ENCODE results near the gene MFAP5.

Gene MFAP5

DNA sequence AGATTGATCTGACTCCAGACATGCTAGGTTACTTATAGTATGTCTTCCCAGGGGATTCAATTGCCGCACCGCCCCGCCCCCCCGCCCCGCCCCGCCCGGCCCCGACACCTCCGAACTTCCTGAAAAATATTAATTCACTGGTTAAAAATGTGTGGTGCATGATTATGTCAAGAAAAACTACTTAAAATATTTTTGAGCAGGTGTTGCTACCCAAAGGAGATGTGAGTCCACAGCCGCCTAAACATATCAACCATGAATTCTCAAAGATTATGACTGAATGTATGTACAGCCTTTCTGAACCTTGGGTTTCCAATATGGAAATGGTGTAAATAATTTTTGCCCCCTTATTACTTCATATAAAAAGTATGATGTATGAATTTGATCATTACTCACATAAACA lies 32.5 kb upstream of the MFAP5 start:
- H3K4me1 ChIP-seq (ENCODE audit: control insufficient read depth, insufficient read depth, low read length) = peaks cover 10% of the 10 kb centered on the region
- no peaks in the 10 kb centered on the region for H3K27me3 ChIP-seq (ENCODE audit: control insufficient read depth in 1 of 2, insufficient read depth in 2 of 2, low read length in 2 of 2)
- H3K27ac ChIP-seq (ENCODE audit: low read length) = no peak overlapping the region
- H3K4me3 ChIP-seq (ENCODE audit: low read length in 2 of 2) = no peak overlapping the region
- H3K9me3 ChIP-seq (ENCODE audit: control insufficient read depth in 2 of 2, low read length in 2 of 2) = no peaks in the 10 kb centered on the region
- H3K36me3 ChIP-seq (ENCODE audit: control insufficient read depth in 2 of 2, insufficient read depth in 2 of 2, low read length in 2 of 2) = no peaks in the 10 kb centered on the region
- H3K9ac ChIP-seq (ENCODE audit: low read length in 2 of 2) = no peak overlapping the region

DNA sequence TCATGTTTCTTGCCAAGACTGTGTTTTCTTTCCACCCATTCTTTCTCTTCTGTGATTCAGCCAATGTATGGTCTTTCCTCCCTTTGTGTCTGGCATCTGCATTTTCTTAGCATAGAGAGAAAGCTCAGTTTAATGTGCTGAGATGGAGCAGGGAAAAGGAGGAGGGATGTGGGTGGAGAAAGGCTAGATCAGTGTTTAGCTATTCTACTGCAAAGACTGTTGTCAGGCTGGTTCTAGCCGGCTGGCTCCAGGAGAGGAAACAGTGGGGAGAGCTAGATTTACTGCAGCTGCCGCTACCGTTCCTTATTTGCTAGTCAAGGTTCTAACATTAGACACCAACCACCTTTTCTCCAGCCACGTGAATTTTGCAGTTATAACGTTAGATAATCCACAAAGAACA lies 29.9 kb upstream of the MFAP5 start:
- Histone ChIP-seq H3K4me1 (ENCODE audit: control insufficient read depth, insufficient read depth, low read length) (peaks cover 14% of the 10 kb centered on the region), H3K27ac (ENCODE audit: low read length) (peak overlapping the region; percentile 83), H3K27me3 (ENCODE audit: control insufficient read depth in 1 of 2, insufficient read depth in 2 of 2, low read length in 2 of 2) (no peaks in the 10 kb centered on the region), H3K36me3 (ENCODE audit: control insufficient read depth in 2 of 2, insufficient read depth in 2 of 2, low read length in 2 of 2) (no peaks in the 10 kb centered on the region), H3K9ac (ENCODE audit: low read length in 2 of 2) (peak overlapping the region; percentile 41 to 68), H3K4me3 (ENCODE audit: low read length in 2 of 2) (peak overlapping the region in 1 of 2 donors; percentile 8), H3K9me3 (ENCODE audit: control insufficient read depth in 2 of 2, low read length in 2 of 2) (no peaks in the 10 kb centered on the region)

DNA sequence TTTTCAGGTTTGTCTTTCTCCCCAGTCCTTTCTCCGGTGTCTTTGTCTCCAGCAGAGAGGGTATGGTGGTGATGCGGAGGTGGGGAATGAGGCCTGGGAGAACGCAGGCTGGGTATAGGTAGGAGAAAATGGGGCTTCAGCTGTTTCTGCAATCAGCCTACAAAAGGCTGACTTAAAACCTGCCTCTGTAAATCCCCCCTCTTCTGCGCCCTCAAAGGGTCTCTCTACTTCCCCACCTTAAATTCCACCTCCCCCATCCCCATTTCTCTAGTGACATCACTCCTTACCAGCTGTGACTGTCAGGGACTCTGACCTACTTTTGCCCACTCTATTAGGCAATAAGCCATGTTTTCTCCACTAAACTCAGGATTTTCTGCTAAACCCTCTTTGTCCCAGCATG lies 27.1 kb upstream of the MFAP5 start:
- Histone ChIP-seq H3K27me3 (ENCODE audit: control insufficient read depth in 1 of 2, insufficient read depth in 2 of 2, low read length in 2 of 2) (no peaks in the 10 kb centered on the region), H3K9me3 (ENCODE audit: control insufficient read depth in 2 of 2, low read length in 2 of 2) (no peaks in the 10 kb centered on the region), H3K36me3 (ENCODE audit: control insufficient read depth in 2 of 2, insufficient read depth in 2 of 2, low read length in 2 of 2) (no peaks in the 10 kb centered on the region), H3K9ac (ENCODE audit: low read length in 2 of 2) (no peak overlapping the region), H3K4me1 (ENCODE audit: control insufficient read depth, insufficient read depth, low read length) (peaks cover 17% of the 10 kb centered on the region), H3K27ac (ENCODE audit: low read length) (no peak overlapping the region), H3K4me3 (ENCODE audit: low read length in 2 of 2) (no peak overlapping the region)

DNA sequence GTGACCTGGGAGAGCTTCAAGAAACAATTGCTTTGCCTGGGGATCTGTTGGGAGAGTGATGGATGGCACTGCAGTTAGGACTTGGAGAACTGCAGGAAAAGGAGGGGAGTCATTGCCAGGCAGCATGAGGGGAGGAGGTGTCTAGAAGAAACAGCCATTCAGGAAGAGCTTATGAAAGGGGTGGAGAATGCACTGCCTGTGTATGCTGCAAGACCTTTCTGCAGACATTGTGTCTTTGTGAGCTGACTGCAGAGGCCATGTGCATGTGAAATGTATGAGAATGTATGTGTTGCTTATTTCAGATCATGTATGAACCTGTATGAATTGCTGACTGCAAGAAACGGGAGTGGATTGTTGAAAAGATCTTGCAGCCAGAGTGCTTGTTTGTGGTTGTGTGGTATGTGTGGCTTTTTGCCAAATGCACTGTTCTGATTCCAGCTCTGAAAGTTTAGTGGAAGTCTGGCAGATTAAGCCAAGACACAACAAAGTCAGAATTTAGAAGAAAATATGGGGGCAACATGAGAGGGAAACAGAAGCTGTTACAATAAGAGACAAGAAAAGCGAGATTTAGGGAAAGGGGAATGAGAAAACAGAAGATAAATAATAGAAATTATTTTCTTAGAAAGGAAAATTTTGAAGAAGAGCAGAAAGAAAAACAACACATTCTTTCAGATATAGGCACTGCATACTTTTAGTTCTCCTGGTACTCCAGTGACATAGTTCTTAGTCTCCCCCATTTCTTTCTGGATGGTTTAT lies 25.4 kb upstream of the MFAP5 start:
- Histone ChIP-seq H3K9ac (ENCODE audit: low read length in 2 of 2) (no peak overlapping the region), H3K36me3 (ENCODE audit: control insufficient read depth in 2 of 2, insufficient read depth in 2 of 2, low read length in 2 of 2) (no peaks in the 10 kb centered on the region), H3K27me3 (ENCODE audit: control insufficient read depth in 1 of 2, insufficient read depth in 2 of 2, low read length in 2 of 2) (no peaks in the 10 kb centered on the region), H3K27ac (ENCODE audit: low read length) (peak overlapping the region; percentile 60), H3K9me3 (ENCODE audit: control insufficient read depth in 2 of 2, low read length in 2 of 2) (no peaks in the 10 kb centered on the region), H3K4me1 (ENCODE audit: control insufficient read depth, insufficient read depth, low read length) (peaks cover 15% of the 10 kb centered on the region), H3K4me3 (ENCODE audit: low read length in 2 of 2) (peak overlapping the region in 1 of 2 donors; percentile 24)

DNA sequence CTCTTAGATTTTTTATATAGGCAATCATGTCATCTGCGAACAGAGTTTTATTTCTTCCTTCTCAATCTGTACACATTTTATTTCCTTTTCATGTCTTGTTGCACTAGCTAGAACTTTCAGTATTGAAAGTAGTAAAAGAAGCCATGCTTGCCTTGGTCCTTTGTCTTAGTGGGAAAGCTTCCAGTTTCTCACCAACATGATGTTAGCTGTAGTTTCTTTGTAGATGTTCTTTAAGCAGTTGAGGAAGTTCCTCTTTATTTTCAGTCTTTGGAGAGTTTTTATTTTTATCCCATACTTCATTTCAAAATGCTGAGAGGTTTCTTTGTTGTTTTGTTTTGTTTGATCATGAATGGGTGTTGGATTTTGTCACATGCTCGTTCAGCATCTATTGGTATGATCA lies 22.4 kb upstream of the MFAP5 start:
- Histone ChIP-seq H3K4me3 (ENCODE audit: low read length in 2 of 2) (no peak overlapping the region), H3K9me3 (ENCODE audit: control insufficient read depth in 2 of 2, low read length in 2 of 2) (no peaks in the 10 kb centered on the region), H3K27me3 (ENCODE audit: control insufficient read depth in 1 of 2, insufficient read depth in 2 of 2, low read length in 2 of 2) (peaks cover 0 to 3% of the 10 kb centered on the region in 2 donors), H3K9ac (ENCODE audit: low read length in 2 of 2) (no peak overlapping the region), H3K4me1 (ENCODE audit: control insufficient read depth, insufficient read depth, low read length) (peaks cover 14% of the 10 kb centered on the region), H3K36me3 (ENCODE audit: control insufficient read depth in 2 of 2, insufficient read depth in 2 of 2, low read length in 2 of 2) (no peaks in the 10 kb centered on the region), H3K27ac (ENCODE audit: low read length) (no peak overlapping the region)

DNA sequence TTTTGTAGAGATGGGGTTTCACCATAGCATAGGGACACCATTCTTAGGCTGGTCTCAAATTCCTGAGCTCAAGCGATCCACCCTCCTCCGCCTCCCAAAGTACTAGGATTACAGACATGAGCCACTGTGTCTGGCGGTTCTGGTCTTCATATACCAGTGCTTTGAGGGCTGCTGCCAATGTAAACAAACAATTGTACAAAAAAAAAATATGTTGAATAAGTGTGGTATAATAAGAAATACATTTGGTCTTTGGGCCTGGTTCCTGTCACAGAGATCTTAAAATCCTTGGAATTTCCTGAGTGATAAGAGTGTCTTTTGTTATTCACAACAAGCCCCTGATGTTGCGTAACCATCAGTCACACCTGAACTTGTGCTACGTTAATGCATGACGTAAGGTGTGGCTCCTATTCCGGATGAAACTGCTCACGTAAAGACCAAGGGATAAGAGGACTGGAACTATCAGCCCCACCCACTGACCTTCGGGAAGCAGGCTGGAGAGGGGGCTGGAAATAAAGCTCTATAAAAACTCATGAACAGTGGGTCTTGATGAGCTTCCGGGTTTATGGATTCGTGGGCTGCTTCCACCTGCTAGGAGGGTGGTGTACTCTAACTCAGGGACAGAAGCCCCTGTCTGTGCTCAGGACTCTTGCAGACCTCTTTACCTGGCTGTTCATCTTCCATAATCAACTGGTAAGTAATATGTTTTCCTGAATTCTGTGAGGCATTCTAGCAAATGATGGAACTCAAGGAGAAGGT lies 18.7 kb upstream of the MFAP5 start:
- H3K9me3 ChIP-seq (ENCODE audit: control insufficient read depth in 2 of 2, low read length in 2 of 2) = no peaks in the 10 kb centered on the region
- H3K4me3 ChIP-seq (ENCODE audit: low read length in 2 of 2) = no peak overlapping the region
- H3K9ac ChIP-seq (ENCODE audit: low read length in 2 of 2) = no peak overlapping the region
- H3K36me3 ChIP-seq (ENCODE audit: control insufficient read depth in 2 of 2, insufficient read depth in 2 of 2, low read length in 2 of 2) = no peaks in the 10 kb centered on the region
- H3K27me3 ChIP-seq (ENCODE audit: control insufficient read depth in 1 of 2, insufficient read depth in 2 of 2, low read length in 2 of 2) = peaks cover 0 to 3% of the 10 kb centered on the region in 2 donors
- no peaks in the 10 kb centered on the region for H3K4me1 ChIP-seq (ENCODE audit: control insufficient read depth, insufficient read depth, low read length)
- H3K27ac ChIP-seq (ENCODE audit: low read length) = no peak overlapping the region

DNA sequence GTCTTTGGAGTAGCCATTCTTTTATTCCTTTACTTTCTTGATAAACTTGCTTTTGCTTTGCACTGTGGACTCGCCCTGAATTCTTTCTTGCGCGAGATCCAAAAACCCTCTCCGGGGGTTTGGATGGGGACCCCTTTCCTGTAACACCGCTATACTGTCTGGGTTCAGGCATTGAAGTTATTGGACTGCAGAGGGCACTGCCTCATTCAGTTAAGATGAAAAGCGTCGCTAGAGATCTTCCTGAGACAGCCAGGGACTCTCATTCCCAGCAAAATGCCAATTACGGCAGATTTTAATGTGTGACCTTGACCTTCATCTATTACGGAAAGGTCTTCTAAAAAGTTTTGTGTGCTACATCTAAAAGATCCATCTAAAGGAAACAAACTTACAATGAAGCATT lies 17.9 kb upstream of the MFAP5 start:
- Histone ChIP-seq H3K4me1 (ENCODE audit: control insufficient read depth, insufficient read depth, low read length) (no peaks in the 10 kb centered on the region), H3K9me3 (ENCODE audit: control insufficient read depth in 2 of 2, low read length in 2 of 2) (no peaks in the 10 kb centered on the region), H3K36me3 (ENCODE audit: control insufficient read depth in 2 of 2, insufficient read depth in 2 of 2, low read length in 2 of 2) (no peaks in the 10 kb centered on the region), H3K27ac (ENCODE audit: low read length) (no peak overlapping the region), H3K27me3 (ENCODE audit: control insufficient read depth in 1 of 2, insufficient read depth in 2 of 2, low read length in 2 of 2) (peaks cover 0 to 3% of the 10 kb centered on the region in 2 donors), H3K9ac (ENCODE audit: low read length in 2 of 2) (no peak overlapping the region), H3K4me3 (ENCODE audit: low read length in 2 of 2) (no peak overlapping the region)

DNA sequence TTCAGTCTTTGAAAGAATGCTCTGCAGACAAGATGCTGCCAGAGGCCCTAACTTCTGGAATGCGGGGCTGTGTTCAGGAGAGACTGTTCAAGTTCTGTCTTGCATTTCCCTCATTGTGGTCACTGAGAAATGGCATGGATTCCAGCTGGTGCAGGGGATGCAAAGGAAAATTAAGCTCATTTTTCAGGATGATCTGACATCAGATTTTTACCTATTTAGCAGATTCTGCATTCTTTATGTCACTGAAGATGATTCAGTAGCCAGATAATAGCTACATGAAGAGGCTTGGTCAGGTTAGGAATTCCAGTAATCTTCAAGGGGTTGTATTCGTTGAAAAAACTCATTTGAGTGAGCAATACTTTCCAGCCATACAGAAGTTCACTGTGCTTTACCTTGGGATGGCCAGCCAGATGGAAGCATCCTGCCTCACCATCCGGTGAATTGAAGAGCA lies 16.1 kb upstream of the MFAP5 start:
- Histone ChIP-seq H3K27me3 (ENCODE audit: control insufficient read depth in 1 of 2, insufficient read depth in 2 of 2, low read length in 2 of 2) (peaks cover 0 to 3% of the 10 kb centered on the region in 2 donors), H3K4me1 (ENCODE audit: control insufficient read depth, insufficient read depth, low read length) (no peaks in the 10 kb centered on the region), H3K4me3 (ENCODE audit: low read length in 2 of 2) (no peak overlapping the region), H3K9me3 (ENCODE audit: control insufficient read depth in 2 of 2, low read length in 2 of 2) (no peaks in the 10 kb centered on the region), H3K36me3 (ENCODE audit: control insufficient read depth in 2 of 2, insufficient read depth in 2 of 2, low read length in 2 of 2) (no peaks in the 10 kb centered on the region), H3K27ac (ENCODE audit: low read length) (no peak overlapping the region), H3K9ac (ENCODE audit: low read length in 2 of 2) (no peak overlapping the region)

DNA sequence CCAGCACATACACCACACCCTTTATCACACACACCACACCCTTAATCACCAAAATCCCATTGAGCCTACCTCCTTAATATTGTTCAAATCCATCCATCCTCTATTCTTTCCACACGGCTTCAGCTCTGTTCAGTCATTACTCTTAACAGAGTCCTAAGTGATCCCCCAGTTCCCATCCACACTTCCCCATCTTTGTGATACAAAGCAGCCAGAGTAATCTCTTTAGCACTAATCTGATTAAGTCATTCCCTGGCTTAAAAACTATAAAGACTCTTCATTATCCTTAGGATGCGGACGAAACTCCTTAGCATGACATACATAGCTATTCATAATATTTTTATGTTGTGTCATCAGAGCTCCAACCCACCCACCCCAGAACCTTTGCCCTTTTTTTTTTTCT lies 14.7 kb upstream of the MFAP5 start:
- no peak overlapping the region for H3K4me3 ChIP-seq (ENCODE audit: low read length in 2 of 2)
- H3K9me3 ChIP-seq (ENCODE audit: control insufficient read depth in 2 of 2, low read length in 2 of 2) = no peaks in the 10 kb centered on the region
- no peaks in the 10 kb centered on the region for H3K4me1 ChIP-seq (ENCODE audit: control insufficient read depth, insufficient read depth, low read length)

DNA sequence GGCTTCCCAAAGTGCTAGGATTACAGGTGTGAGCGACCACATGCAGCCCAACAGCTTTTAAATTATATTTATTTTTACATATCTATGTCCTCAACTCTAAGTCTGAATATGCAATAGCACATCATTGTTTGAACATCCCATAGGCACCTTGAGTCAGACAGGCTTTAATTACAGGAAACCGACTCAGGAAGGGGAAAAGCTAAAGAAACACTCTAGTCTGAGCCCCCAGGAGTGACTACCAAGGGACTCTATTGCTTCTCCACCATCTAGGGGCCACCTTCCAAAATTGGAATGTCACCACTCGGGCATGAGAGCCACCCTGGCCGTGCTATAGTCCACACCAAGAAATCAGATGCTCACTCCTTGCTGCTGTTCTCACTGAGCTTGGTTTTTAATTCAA lies 14.0 kb upstream of the MFAP5 start:
- Histone ChIP-seq H3K4me1 (ENCODE audit: control insufficient read depth, insufficient read depth, low read length) (no peaks in the 10 kb centered on the region), H3K9ac (ENCODE audit: low read length in 2 of 2) (no peak overlapping the region), H3K27me3 (ENCODE audit: control insufficient read depth in 1 of 2, insufficient read depth in 2 of 2, low read length in 2 of 2) (peaks cover 0 to 3% of the 10 kb centered on the region in 2 donors), H3K4me3 (ENCODE audit: low read length in 2 of 2) (no peak overlapping the region), H3K9me3 (ENCODE audit: control insufficient read depth in 2 of 2, low read length in 2 of 2) (no peaks in the 10 kb centered on the region), H3K36me3 (ENCODE audit: control insufficient read depth in 2 of 2, insufficient read depth in 2 of 2, low read length in 2 of 2) (no peaks in the 10 kb centered on the region), H3K27ac (ENCODE audit: low read length) (no peak overlapping the region)

More for the DNA sequence above, 14.7 kb upstream of the MFAP5 start:
- no peak overlapping the region for H3K27ac ChIP-seq (ENCODE audit: low read length)
- H3K36me3 ChIP-seq (ENCODE audit: control insufficient read depth in 2 of 2, insufficient read depth in 2 of 2, low read length in 2 of 2) = no peaks in the 10 kb centered on the region
- peaks cover 0 to 3% of the 10 kb centered on the region in 2 donors for H3K27me3 ChIP-seq (ENCODE audit: control insufficient read depth in 1 of 2, insufficient read depth in 2 of 2, low read length in 2 of 2)
- no peak overlapping the region for H3K9ac ChIP-seq (ENCODE audit: low read length in 2 of 2)

DNA sequence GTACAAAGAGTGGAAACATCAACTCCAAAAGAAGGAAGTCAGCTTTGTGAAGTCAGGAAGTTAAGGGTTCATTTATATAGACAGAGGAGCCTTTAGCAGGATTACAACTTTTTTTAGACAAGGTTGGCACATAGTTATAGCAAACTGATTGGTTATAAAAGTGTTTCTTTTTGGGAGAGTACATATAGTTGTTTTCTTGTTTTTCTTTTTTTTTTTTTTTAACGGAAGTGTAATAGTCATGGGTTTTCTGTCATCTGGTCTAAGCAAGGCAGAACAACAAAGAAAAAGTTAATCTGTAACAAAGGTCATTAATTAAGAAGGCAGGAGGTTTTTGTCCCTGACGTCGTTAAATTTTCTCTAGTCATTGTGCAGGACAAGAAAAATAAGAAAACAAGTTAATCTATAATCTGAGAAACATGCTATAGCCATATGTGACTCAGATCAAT lies 13.0 kb upstream of the MFAP5 start:
- no peak overlapping the region for H3K27ac ChIP-seq (ENCODE audit: low read length)
- H3K4me1 ChIP-seq (ENCODE audit: control insufficient read depth, insufficient read depth, low read length) = no peaks in the 10 kb centered on the region
- H3K9ac ChIP-seq (ENCODE audit: low read length in 2 of 2) = no peak overlapping the region
- H3K36me3 ChIP-seq (ENCODE audit: control insufficient read depth in 2 of 2, insufficient read depth in 2 of 2, low read length in 2 of 2) = no peaks in the 10 kb centered on the region
- H3K9me3 ChIP-seq (ENCODE audit: control insufficient read depth in 2 of 2, low read length in 2 of 2) = no peaks in the 10 kb centered on the region
- no peaks in the 10 kb centered on the region for H3K27me3 ChIP-seq (ENCODE audit: control insufficient read depth in 1 of 2, insufficient read depth in 2 of 2, low read length in 2 of 2)
- no peak overlapping the region for H3K4me3 ChIP-seq (ENCODE audit: low read length in 2 of 2)
